ENCODE data around the gene ENPP1.

DNA sequence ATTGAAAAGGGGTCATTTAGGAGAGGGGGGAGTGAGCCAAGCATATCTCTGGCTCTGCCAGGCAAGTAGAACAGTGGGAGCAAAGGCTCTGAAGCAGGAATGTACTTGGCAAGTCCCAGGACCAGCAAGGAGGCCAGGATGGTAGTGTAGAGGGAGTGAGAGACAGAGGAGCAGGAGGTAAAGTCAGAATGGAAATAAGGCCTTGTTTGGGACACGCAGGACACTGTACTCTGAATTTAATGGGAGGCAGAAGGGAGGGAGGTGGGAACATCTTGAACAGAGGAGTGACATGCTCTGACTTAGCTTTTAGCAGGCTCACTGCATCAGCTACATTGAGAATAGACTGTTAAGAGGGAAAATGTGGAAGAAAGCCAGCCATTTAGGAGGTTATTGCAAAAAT, 37.0 kb upstream of the ENPP1 start:
- TF ChIP-seq POLR2A (IDR thresholded peaks at IDR 0.05) = no peak
- TF ChIP-seq, protein P1, sequence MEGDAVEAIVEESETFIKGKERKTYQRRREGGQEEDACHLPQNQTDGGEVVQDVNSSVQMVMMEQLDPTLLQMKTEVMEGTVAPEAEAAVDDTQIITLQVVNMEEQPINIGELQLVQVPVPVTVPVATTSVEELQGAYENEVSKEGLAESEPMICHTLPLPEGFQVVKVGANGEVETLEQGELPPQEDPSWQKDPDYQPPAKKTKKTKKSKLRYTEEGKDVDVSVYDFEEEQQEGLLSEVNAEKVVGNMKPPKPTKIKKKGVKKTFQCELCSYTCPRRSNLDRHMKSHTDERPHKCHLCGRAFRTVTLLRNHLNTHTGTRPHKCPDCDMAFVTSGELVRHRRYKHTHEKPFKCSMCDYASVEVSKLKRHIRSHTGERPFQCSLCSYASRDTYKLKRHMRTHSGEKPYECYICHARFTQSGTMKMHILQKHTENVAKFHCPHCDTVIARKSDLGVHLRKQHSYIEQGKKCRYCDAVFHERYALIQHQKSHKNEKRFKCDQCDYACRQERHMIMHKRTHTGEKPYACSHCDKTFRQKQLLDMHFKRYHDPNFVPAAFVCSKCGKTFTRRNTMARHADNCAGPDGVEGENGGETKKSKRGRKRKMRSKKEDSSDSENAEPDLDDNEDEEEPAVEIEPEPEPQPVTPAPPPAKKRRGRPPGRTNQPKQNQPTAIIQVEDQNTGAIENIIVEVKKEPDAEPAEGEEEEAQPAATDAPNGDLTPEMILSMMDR (IDR thresholded peaks at IDR 0.05) = no peak
